ENCODE results near the gene TSHZ1. TPM values are rescaled to one million over a fixed set of nuclear protein-coding genes. Genes with fewer than 3 reads are reported as not detected.

TSHZ1 gene
- total RNA-seq, 1 donor from 2014 or later = 16.3 TPM

DNA sequence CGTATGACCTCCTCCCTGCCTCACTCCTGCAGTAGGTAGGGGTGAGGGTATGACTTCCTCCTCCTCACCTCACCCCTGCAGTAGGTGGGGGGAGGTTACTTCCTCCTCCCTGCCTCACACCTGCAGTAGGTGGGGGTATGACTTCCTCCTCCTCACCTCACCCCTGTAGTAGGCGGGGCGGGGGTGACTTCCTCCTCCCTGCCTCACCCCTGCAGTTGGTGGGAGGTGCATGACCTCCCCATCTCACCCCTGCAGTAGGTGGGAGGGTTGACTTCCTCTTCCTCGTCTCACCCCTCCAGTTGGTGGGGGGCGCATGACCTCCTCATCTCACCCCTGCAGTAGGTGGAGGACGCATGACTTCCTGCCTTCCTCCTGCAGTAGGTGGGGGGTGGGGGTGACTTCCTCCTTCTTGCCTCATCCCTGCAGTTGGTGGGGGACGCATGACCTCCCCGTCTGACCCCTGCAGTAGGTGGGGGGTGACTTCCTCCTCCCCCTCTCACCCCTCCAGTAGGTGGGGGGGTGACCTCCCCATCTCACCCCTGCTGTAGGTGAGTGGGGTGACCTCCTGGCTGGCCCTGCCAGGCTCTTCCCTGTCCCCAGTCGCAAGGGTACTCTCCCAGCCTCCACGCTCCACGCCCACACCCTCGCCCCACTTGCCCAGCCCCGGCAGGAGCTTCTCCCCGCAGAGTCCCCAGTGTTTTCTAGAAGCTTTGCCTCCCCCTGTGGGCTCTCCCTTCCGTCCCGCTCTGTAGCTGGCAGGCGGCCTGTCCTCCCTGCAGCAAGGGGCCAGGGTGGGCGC, 39.3 kb downstream of the TSHZ1 start:
- Mint-ChIP-seq H3K36me3 (ENCODE audit: low read depth, unreplicated experiment) (no peaks in the 10 kb centered on the region), H3K27ac (ENCODE audit: unreplicated experiment) (no peak overlapping the region), H3K9me3 (ENCODE audit: unreplicated experiment) (no peaks in the 10 kb centered on the region), H3K27me3 (ENCODE audit: unreplicated experiment) (peaks cover 6% of the 10 kb centered on the region), H3K4me3 (ENCODE audit: unreplicated experiment) (no peak overlapping the region), H3K4me1 (ENCODE audit: unreplicated experiment) (peaks cover 16% of the 10 kb centered on the region)
- TF ChIP-seq CTCF (IDR thresholded peaks at IDR 0.05; ENCODE audit: unreplicated experiment) = no peak
- no peak for DNase-seq (ENCODE audit: low spot score)

- Mint-ChIP-seq H3K27me3 (ENCODE audit: unreplicated experiment) (peaks cover 6% of the 10 kb centered on the region), H3K4me3 (ENCODE audit: unreplicated experiment) (no peak overlapping the region), H3K4me1 (ENCODE audit: unreplicated experiment) (peaks cover 16% of the 10 kb centered on the region), H3K36me3 (ENCODE audit: low read depth, unreplicated experiment) (no peaks in the 10 kb centered on the region), H3K9me3 (ENCODE audit: unreplicated experiment) (no peaks in the 10 kb centered on the region), H3K27ac (ENCODE audit: unreplicated experiment) (no peak overlapping the region)
- DNase-seq (ENCODE audit: low spot score) = no peak
- no peak for TF ChIP-seq CTCF (IDR thresholded peaks at IDR 0.05; ENCODE audit: unreplicated experiment)
These were observed 39.8 kb downstream of the TSHZ1 start for GRCh38 chr18:75250471-75250821.

DNA sequence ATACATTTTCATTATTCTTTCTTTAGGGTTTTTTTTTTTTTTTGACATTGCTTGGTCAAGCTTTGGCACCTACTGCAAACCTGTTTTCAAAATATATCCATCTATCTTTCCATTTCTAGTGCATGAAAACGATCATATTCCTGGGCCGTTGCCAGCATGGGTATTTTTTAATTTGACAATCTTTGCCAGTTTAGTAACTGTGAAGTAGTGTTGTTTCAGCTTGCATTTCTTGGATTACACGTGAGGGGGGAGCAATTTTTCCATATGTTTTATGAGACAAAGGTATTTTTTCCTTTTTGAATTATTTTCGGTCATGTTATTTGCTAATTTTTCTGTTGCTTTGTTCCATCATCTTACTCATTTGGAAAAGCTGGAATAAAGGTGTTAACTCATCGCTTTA, 40.9 kb downstream of the TSHZ1 start:
- H3K9me3 Mint-ChIP-seq (ENCODE audit: unreplicated experiment) = no peaks in the 10 kb centered on the region
- H3K4me1 Mint-ChIP-seq (ENCODE audit: unreplicated experiment) = peaks cover 10% of the 10 kb centered on the region
- H3K27ac Mint-ChIP-seq (ENCODE audit: unreplicated experiment) = no peak overlapping the region
- H3K36me3 Mint-ChIP-seq (ENCODE audit: low read depth, unreplicated experiment) = no peaks in the 10 kb centered on the region
- peaks cover 6% of the 10 kb centered on the region for H3K27me3 Mint-ChIP-seq (ENCODE audit: unreplicated experiment)
- no peak for DNase-seq (ENCODE audit: low spot score)
- no peak overlapping the region for H3K4me3 Mint-ChIP-seq (ENCODE audit: unreplicated experiment)
- no peak for TF ChIP-seq CTCF (IDR thresholded peaks at IDR 0.05; ENCODE audit: unreplicated experiment)

DNA sequence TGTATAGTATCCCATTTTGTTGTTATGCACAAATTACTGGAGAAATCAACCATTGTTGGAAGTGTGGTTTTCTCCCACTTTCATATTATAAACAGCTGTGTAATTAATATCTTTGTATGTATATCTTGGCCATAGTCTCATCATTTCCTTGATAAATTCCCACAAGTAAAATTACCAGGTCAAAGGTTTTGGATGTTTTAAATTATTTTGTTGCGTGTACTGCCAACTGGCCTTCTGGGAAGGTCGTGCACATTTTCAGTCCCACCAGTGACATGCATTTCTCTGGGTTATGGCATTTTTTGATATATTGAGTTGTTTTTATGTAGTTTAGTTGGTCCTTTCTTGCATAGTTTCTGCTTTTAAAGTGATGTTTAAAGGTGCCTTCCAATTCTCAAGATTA, 41.5 kb downstream of the TSHZ1 start:
- H3K36me3 Mint-ChIP-seq (ENCODE audit: low read depth, unreplicated experiment) = no peaks in the 10 kb centered on the region
- no peaks in the 10 kb centered on the region for H3K9me3 Mint-ChIP-seq (ENCODE audit: unreplicated experiment)
- DNase-seq (ENCODE audit: low spot score) = no peak
- H3K27ac Mint-ChIP-seq (ENCODE audit: unreplicated experiment) = no peak overlapping the region
- H3K27me3 Mint-ChIP-seq (ENCODE audit: unreplicated experiment) = peaks cover 6% of the 10 kb centered on the region
- H3K4me3 Mint-ChIP-seq (ENCODE audit: unreplicated experiment) = no peak overlapping the region
- no peak for TF ChIP-seq CTCF (IDR thresholded peaks at IDR 0.05; ENCODE audit: unreplicated experiment)
- H3K4me1 Mint-ChIP-seq (ENCODE audit: unreplicated experiment) = peaks cover 10% of the 10 kb centered on the region

GRCh38 chr18:75253043-75253442, 42.4 kb downstream of the TSHZ1 start:
- Mint-ChIP-seq H3K4me3 (ENCODE audit: unreplicated experiment) (no peak overlapping the region), H3K4me1 (ENCODE audit: unreplicated experiment) (peaks cover 10% of the 10 kb centered on the region), H3K9me3 (ENCODE audit: unreplicated experiment) (no peaks in the 10 kb centered on the region), H3K27me3 (ENCODE audit: unreplicated experiment) (peaks cover 6% of the 10 kb centered on the region), H3K36me3 (ENCODE audit: low read depth, unreplicated experiment) (no peaks in the 10 kb centered on the region), H3K27ac (ENCODE audit: unreplicated experiment) (no peak overlapping the region)
- DNase-seq (ENCODE audit: low spot score) = no peak
- no peak for TF ChIP-seq CTCF (IDR thresholded peaks at IDR 0.05; ENCODE audit: unreplicated experiment)
